HG02798 (cell line): ENCODE measurements around the gene CGNL1.

Source experiments
- ATAC-seq: cut with Tn5 transposase; IDR thresholded peaks from one replicate; pipeline ENCODE4 v1.9.1; 2021; ENCODE audit warnings: mild to moderate bottlenecking; ENCODE audit not compliant: unreplicated experiment, poor library complexity

The CGNL1 gene

DNA sequence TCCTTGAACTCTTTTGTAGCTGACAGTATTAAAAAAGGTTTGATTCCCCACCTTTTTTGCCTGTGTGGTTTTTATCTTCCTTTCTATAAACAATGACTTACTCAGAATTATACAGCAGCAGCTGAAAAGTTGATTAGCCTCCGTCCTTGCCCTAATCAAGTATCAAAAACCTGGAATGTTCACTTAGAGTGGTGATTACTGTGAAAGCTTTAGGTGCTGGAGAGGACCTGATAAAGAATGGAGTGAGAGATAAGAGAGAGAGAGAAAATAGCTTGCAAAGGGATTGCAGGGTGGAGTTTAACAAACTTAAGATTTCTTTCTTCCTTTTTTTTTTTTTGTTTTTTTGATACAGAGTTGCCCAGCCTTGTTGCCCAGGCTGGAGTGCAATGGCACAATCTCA, 6.7 kb downstream of the CGNL1 start:
- ATAC-seq = no peak

DNA sequence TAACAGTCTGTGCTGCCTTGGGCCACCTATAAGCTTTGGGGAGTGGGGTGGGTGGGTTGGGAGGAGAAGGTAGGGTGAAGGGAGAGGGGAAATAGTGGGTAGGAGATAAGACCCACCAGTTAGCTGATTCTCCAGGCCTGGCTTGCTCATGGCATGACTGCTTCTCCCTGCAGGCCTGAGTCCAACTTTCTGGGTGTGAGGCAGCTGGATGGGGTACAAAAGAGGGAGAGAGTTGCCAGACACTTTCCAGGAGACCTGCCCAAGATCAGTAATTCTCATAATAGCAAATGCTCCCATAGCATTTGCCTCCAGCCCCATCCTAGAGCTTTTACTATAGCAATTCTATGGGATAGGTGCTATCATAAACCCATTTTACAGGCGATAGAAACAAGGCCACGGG, 7.7 kb downstream of the CGNL1 start:
- ATAC-seq = no peak

DNA sequence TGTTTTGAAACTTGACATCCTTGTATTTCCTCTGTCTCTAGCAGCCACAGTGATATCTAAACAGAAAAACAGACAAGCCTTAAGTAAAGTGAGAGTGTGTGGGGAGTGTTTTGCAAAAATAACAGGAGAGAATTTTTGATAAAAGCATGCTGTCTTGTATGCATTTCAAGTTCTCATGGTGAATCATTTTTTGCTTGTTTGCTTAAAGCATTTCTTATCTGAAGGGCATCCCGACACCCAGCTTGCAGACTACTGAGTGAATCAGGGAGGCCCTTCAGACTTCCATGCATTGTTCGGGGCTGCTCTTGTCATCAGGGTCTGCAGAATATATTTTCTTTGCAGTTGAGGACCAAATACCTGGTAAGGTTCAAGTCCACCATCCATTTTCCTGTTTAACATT, 8.5 kb downstream of the CGNL1 start:
- ATAC-seq = no peak

DNA sequence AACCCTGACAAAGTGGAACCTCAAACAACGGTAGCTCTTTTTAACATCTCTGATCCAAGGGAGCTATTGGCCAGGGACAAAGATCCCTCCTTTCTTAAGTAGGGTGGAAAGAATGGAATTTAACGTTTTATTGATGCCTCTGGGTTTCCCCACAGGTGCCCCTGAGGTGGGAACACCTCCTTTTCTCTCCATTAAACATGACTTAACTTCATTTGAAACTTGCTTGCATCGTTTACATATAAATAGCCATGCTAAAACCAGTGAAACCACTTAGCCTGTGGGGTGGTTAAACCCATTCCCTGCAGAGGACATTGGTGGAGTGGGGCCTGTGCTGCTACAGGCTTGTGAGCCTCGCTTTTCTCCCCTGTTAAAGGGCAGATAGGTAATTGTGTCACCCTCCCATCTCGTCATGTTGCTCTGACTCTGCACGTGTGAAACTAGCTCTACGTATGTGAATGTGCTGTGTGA, 9.7 kb downstream of the CGNL1 start:
- ATAC-seq = no peak

DNA sequence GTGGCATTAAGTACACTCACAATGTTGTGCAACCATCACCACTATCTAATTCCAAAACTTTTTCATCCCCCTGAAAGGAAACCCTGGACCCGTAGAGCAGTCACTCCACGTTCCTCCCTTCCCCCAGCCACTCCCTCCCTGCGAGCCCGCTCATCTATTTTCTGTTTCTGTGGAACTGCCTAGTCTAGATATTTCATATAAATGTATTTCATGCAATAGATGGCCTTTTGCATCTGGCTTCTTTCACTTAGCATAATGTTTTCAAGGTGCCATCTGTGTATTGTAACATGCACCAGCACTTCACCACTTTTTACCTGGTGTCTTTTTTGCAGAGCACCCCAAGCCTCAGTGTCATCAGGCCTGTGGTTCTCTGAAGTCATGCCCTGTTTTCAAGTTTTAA, 10.7 kb downstream of the CGNL1 start:
- no peak for ATAC-seq

DNA sequence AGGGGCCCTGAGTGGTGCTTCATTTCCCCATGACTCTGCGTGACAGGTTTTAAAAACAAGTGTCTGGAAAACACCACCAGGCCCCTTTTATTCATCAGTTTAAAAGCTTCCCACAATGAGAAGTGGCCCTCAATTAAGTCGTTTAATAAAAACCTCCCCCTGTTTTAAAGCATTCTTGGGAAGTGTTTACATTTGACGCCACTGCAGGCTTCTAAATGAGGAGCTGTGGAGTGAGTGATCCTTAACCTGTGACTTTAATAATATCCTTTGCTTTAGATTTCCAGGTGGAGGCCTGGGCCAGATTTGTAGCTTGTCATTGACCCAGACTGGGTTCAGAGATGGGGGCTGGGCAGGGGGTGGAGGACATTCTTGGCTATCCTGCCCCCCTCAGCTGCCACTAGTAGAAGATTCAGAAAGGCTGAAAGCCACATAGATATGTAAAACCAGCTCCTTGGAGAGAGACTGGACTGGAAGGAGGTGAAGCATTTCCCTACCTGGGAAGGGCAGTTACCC, 11.3 kb downstream of the CGNL1 start:
- no peak for ATAC-seq

DNA sequence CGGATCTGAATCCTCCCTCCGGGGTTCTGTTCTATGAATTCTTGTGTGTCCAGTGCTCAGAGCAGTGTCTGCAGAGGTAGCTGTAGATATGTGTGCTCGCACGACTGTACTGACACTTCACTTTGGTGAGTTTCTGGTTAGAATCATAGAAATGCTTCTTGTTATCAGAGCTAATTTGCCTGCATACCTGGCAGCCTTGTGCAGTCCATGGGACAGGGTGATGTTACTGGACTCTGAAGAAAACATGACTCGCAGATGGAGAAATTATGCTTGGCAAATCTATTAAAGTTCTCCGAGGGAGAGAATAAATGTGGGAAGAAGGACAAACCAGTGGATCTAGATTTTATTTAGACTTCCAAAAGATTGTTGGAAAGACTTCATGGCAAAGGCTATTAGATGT, 12.2 kb downstream of the CGNL1 start:
- ATAC-seq = no peak

DNA sequence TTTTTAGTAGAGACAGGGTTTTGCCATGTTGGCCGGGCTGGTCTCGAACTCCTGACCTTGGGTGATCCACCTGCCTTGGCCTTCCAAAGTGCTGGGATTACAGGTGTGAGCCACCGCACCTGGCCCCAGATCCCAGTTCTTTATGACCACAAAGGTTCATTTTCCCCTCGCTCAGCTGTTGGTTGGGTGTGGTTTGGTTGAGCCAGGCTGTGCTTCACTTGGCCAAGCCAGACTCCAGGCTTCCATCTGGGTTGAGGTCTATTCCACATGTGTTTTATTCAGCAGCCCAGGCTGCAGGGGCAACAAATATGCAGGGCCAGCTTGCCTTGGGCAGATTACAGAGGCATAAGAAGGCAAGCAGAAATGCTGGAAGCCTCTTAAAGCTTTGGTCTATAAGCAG, 13.7 kb downstream of the CGNL1 start:
- ATAC-seq = no peak

DNA sequence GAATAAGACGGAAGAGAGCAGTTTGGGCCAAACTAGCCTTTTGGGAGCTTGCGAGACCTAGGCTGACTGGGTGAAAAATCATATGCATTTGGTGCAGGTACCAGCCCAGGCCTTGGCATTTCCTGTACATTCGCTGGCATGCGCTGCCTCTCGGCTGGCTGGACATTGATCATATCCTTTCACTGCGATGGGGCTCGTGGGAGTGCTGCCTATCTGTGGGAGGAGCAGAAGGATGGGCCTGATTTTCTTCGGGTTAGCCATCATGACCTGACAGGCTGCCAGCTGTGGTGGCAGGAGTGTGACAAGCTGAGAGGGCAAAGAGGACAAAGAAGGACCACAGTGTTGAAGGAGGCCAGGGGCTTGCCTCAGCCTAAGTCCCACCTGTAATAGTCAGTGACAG, 14.3 kb downstream of the CGNL1 start:
- ATAC-seq = no peak

DNA sequence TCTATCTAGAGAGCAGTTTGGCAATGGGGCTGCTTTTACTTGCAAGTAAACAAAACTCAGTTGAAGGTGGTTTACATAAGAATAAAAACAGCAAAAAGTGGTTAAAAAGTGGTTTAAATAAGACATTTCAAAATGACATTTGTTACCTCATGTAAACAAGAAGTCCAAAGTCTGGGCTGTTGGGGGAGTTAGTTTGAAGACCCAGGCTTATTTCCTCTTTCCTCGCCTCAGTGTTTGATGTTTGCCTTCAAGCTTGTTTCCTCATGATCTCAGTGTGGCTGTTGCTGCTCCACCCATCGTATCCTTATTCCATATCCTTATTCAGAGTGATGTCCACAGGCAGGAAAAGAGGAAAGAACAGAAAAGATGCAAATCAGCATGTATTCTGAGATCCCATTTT, 15.2 kb downstream of the CGNL1 start:
- ATAC-seq = no peak

DNA sequence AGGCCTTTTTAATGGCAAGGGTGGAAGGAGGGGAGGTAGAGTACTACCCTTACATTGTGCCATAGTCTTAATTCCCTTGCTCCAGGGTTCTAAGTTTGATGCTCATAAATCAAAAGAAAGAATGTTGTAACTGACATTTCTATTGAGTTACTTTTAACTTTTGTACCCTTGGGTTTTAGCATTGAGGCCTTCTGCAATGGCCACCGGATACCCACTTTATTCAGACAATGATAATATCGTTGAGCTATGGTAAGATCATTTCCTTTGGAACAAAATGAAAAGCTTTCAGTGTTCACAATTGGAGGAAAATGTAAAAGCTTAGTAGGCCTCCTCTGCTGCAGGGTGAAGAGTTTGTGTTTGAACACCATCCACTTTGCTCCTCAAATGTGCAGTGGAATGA, 16.8 kb downstream of the CGNL1 start:
- no peak for ATAC-seq

DNA sequence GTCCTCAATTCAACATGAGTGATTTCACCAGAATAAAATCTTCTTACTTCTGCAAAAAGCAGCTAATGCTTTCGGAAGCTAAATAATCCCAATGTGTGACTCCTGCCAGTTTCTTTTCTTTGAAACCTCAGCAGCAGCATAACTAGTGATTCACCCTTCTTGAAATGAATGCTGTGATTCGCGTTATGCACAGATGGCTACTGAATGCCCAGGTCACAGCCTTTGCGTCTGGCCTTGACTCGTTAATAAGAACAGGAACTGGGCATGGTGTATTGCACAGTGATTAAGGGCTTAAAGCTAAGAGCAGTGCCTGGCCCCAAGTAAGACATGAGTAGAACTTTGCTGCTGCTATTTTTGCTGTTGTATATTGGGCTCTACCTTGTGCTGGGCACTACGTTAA, 19.0 kb downstream of the CGNL1 start:
- no peak for ATAC-seq

DNA sequence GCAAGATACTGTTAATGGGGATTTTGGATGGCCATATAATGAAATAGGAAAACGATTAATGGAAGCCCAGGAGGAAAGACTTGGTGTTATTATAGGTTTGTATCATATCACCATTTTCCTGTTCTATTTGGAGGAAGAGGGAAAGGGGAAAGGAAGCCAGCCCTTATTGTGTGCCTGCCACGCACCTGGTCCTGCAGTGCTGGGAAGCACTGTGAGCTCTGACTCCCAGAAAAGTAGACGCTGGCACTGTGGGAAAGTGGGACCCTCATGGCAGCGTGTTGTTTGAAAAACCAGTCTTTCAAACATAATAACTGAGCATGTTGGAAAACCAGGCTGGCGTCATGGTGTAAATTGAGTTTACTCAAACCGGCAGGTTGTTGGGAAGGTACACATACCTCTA, 22.0 kb downstream of the CGNL1 start:
- no peak for ATAC-seq

DNA sequence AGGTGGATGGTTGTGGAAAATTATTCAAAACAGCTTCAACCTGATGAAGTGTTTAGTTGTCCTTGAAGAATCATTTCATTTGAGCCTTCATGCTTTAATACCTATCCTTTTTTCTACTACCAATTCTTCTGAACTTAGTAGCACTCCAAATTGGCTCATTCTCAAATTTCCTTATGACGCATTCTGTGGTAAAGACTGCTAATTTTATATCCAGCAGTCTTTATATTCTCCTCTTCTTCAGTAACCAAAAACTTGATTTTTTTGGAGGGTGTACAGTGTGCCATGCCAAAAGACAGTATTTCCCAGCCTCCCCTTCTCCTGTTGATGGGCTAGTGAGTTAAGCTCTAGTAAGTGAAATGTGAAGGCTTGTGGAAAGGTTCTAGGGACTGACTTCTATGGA, 25.2 kb downstream of the CGNL1 start:
- no peak for ATAC-seq

DNA sequence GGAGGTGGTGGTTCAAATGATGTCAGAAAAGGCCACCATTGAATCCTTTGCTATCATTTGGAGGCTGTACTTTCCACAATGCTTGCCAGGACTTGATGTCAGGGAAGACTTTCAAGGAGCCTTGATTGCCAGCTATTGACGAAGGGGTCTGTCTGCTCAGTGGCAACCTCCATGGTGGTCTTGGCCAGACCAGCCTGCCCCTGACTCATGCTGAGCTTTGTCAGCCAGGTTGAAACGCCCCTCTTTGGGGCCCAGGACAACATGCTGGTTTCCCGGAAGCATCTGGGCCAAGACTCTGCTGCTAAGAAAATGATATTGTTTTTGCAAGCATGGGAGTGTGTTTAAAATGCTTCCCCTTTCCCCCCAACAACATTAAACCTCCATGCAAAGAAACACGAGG, 26.7 kb downstream of the CGNL1 start:
- ATAC-seq = no peak

DNA sequence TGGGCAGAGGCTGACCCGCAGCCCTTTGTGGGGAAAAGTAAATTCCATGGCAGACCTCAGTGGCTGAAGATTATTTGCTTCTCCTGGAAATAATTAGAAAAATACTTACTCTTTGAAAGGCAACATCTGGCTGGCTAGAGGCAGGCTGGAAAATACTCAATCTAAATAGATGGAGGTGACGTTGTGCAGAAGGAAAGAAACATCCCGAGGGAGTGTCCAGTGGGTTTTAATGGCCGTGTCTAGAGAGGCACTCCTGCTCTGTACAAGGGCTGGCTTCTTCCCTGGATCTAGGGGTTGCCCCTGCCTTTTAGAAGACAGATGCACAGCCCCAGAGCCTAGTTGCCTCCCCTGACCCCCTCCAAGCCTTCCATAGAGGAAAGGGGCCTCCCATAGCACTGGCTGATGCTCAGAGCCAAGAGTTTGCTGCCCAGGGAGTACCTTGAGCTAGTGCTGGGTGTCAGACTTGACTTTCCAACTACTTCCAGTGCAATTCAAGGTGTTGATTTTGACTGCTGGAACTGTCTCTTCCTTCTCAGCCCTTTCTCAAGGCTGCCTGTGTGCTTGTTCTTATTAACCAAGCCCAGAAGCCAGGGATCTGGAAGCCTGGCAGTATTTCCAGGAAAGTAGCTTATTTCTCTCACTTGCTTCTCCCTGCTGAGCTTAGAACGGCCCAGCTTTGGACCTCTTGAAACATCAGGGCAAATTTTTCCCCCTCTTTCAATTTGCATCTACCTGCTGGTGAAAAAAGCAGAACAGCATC, 27.4 kb downstream of the CGNL1 start:
- no peak for ATAC-seq

DNA sequence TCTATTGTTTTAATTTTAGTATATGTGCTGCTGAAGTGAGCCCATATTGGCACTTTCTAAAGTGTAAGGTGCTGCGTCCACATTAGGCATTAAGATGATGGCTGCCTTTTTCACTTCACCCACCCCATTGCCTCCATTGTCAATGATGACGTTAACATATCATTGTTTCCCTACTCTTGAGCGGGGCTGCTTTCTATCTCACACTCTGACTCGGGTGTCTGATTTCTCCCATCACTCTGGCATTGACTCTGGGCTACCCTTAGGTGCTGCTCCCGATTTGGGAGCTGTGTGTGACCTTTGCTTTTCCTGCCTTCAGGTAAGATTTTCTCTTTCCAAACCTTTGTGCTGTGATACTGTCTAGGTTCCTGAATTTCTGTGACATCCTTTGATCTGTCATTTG, 28.8 kb downstream of the CGNL1 start:
- no peak for ATAC-seq

DNA sequence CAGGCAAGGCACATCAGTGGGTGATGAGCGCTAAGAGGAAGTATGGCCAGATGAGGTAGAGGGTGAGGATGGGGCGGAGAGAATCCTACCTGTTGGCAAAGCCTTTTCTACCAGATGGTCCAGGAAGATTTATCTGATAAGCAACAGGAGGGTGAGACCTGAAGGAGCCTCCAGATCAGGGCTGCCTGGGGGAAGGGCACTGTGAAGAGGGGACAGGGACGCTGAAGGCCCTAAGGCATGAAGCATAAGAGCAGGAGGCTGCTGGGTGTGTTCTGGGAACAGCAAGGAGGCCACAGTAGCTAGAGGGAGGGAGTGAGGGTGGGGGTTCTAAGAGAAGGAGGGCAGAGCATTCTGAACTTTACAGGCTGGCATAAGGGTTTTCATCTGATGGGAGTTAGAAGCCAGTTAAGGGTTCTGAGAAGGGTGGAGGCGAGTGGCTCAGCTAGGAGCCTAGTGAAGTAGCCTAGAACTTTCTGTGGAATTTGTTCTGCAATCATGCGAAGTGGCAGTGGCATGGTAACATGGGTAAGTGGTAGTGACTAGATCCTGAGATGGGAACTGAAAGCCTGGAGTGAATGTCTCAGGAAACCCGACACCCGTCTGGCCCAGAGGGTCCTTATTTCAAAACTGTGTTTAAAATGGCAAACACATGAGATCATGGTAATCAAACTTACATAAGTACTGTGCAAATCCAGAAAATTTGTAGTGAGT, 29.9 kb downstream of the CGNL1 start:
- no peak for ATAC-seq

DNA sequence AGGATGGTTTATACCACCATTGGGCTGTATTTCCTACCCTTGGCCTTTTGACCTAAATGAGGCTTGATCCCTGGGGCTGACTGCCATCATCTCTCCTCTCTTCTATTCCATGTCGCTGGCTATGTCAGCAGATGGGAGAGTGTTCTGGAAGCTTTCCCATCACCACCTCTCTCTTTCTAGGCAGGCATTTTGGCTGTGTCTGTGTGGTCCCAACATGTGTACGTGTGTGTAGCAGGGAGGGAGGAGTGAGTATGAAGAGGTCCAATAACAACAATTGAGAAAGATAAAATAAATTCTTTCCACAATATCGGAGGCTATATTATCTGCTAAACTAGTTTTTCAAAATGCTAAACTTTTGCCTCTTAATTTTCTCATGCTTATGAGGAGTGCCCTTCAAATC, 34.1 kb downstream of the CGNL1 start:
- ATAC-seq = no peak

DNA sequence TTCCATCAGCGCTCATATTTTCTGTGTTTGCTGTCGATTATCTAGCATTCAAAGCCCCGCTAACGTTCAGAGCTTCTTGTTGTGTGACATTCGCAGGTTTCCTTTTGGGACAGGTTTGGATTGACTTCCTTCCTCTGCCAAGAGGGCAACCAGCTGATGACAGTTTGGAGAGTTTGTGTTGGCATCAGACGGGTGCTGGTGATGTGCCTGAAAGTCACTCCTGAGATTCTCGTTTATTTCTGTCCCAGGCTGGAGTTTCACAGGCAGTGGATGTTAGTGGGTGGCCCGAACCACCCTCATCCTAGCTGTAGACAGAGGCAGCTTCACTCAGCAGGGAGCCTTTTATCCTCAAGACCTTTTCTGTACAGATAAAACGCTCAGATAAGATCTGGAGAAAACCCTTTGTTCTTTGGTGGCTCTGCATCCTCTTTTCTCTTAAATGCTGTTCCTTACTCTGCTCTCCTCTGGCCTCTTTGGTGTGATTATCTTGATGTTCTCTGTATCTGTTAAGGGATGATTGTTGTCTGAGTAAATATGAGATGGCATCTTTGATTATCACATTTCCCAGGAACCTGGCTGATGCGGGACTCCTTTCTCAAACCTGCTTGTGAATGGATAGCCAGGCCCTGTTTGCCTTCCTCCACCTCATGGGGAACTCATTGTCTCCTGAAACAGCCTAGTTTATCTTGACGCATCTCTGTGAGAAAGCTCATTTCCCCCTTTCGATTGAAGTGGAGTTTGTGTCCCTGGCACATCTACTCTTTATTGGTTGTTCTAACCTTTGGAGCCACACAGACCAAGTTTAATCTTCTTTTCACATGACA, 35.9 kb downstream of the CGNL1 start:
- ATAC-seq = no peak

DNA sequence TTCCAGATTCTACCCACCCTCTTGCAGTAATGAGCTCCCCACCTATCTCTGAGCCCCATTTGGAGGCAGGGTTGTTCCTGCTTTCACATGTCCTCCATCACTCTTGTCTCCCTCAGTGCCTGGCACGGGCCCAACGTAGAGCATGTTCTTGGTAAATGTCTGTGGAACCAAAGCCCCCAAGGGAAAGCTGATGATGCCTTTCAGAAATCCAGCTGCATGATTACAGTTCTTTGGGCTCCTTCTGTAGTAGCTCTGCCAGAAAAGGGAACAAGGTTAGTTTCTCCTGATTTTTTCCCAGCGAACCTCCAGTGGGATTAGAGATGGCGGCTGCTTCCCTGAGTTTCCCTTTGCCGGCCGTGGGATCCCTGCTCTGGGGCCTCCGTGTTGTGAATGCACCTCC, 39.3 kb downstream of the CGNL1 start:
- ATAC-seq = no peak
